B cell (primary cell): ENCODE measurements around the gene INCA1. TPM values are rescaled to one million over a fixed set of nuclear protein-coding genes. Genes with fewer than 3 reads are reported as not detected.
A peak's percentile ranks its signal among the peaks of the same experiment; 100 is the strongest.

ENCODE experiments used
- ATAC-seq: fragments of 200-7000 bp; cut with Tn5 transposase; one replicate; pipeline ENCODE4 v1.10.0; 2021; ENCODE audit warnings: low read depth, mild to moderate bottlenecking, moderate number of reproducible peaks, moderate library complexity
- CTCF ChIA-PET: fragments of 350-600 bp; sonication (Branson Sonifier 250); formaldehyde crosslinking; loops from one replicate; lab custom pipeline; 2021; ENCODE audit warnings: antibody characterized with exemption, inconsistent platforms; lab: Charles Lee
- POLR2A ChIA-PET: fragments of 350-600 bp; sonication (Branson Sonifier 250); formaldehyde crosslinking; loops from one replicate; lab custom pipeline; 2021; ENCODE audit warnings: antibody characterized with exemption; lab: Charles Lee
- DNase-seq: peaks from one replicate; pipeline ENCODE4 v3.0.0; 2013
- H2AFZ ChIP-seq: 2 replicates; pipeline ENCODE4 v1.6.1; 2012; ENCODE audit warnings: mild to moderate bottlenecking, low read depth, low read length; ENCODE audit not compliant: insufficient read depth, poor library complexity, severe bottlenecking
- H3K27ac ChIP-seq, 2 donors: 1 replicate in 1 of 2; 2 replicates in 1 of 2; pipeline ENCODE4 v1.5.1; 2012 to 2013; ENCODE audit warnings: low read length in 2 of 2, mild to moderate bottlenecking in 2 of 2, moderate library complexity in 1 of 2
- H3K27me3 ChIP-seq, 4 experiments: fragments of 200-600 bp in 1 of 4; sonication (generic) in 1 of 4; replicated peaks in 1 of 4; 1 replicate in 2 of 4; 2 replicates in 2 of 4; pipeline versions ENCODE4 v1.6.1 to v1.7.0; 2013 to 2016; ENCODE audit warnings: low read length in 3 of 4, mild to moderate bottlenecking in 2 of 4, mixed read lengths in 1 of 4, moderate library complexity in 1 of 4; ENCODE audit not compliant: insufficient read depth in 4 of 4, control insufficient read depth in 3 of 4; ENCODE audit errors: control extremely low read depth in 1 of 4
- H3K36me3 ChIP-seq, 2 experiments: replicated peaks in 1 of 2; 1 replicate in 1 of 2; 2 replicates in 1 of 2; pipeline versions ENCODE4 v1.6.1 to v1.7.1; 2013; ENCODE audit warnings: low read length in 1 of 2; ENCODE audit not compliant: insufficient read depth in 2 of 2, control insufficient read depth in 1 of 2; ENCODE audit errors: control extremely low read depth in 1 of 2, extremely low read depth in 1 of 2
- H3K4me1 ChIP-seq, 2 donors: fragments of 200-600 bp in 1 of 2; sonication (generic) in 1 of 2; 1 replicate in 1 of 2; 2 replicates in 1 of 2; pipeline versions ENCODE4 v1.5.1 to v1.6.1; 2013 to 2017; ENCODE audit warnings: low read length in 2 of 2; ENCODE audit not compliant: control insufficient read depth in 2 of 2, insufficient read depth in 2 of 2
- H3K4me2 ChIP-seq: replicated peaks from 2 replicates; pipeline ENCODE3; 2012; ENCODE audit warnings: mild to moderate bottlenecking, low read depth, low read length; ENCODE audit not compliant: poor library complexity, severe bottlenecking
- H3K4me3 ChIP-seq, 5 experiments: fragments of 200-600 bp in 1 of 5; sonication (generic) in 1 of 5; 1 replicate in 3 of 5; 2 replicates in 2 of 5; pipeline versions ENCODE4 v1.5.1 to v1.7.0; 2011 to 2016; ENCODE audit warnings: low read length in 4 of 5, mild to moderate bottlenecking in 4 of 5, low read depth in 2 of 5, control low read depth in 1 of 5, moderate library complexity in 1 of 5; ENCODE audit not compliant: insufficient read depth in 1 of 5; ENCODE audit errors: control extremely low read depth in 1 of 5, extremely low read depth in 1 of 5
- H3K79me2 ChIP-seq: fragments of 200-600 bp; sonication (generic); one replicate; pipeline ENCODE4 v1.6.0; 2016; ENCODE audit warnings: low read length; ENCODE audit not compliant: control insufficient read depth, insufficient read depth
- H3K9ac ChIP-seq: fragments of 200-600 bp; sonication (generic); 2 replicates; pipeline ENCODE4 v1.6.1; 2017; ENCODE audit warnings: mild to moderate bottlenecking, low read length, moderate library complexity
- H3K9me3 ChIP-seq, 3 donors: one replicate each; pipeline versions ENCODE4 v1.6.1 to v1.7.1; 2013; ENCODE audit warnings: low read length in 2 of 3; ENCODE audit not compliant: control insufficient read depth in 2 of 3, insufficient read depth in 1 of 3; ENCODE audit errors: control extremely low read depth in 1 of 3
- H4K20me1 ChIP-seq: 2 replicates; pipeline ENCODE4 v1.6.0; 2012; ENCODE audit warnings: mild to moderate bottlenecking, low read length; ENCODE audit not compliant: insufficient read depth, control insufficient read depth, poor library complexity, severe bottlenecking
- H3K27ac Mint-ChIP-seq: one replicate; pipeline ENCODE4 v1.8.0; 2021; ENCODE audit warnings: mixed read lengths
- H3K27me3 Mint-ChIP-seq: one replicate; pipeline ENCODE4 v1.8.0; 2021; ENCODE audit warnings: mixed read lengths
- H3K4me1 Mint-ChIP-seq: one replicate; pipeline ENCODE4 v1.8.0; 2021; ENCODE audit warnings: mixed read lengths
- H3K4me3 Mint-ChIP-seq: one replicate; pipeline ENCODE4 v1.8.0; 2021; ENCODE audit warnings: mixed read lengths
- H3K9me3 Mint-ChIP-seq: one replicate; pipeline ENCODE4 v1.8.0; 2022; ENCODE audit warnings: mixed read lengths; ENCODE audit not compliant: insufficient read depth
- CTCF ChIP-seq: fragments of 200-600 bp; IDR thresholded peaks from one replicate; pipeline ENCODE4 v1.8.0; 2022; ENCODE audit warnings: antibody characterized with exemption, mild to moderate bottlenecking
- EZH2 ChIP-seq: IDR thresholded peaks from 2 replicates; pipeline ENCODE4 v1.6.1; 2012; ENCODE audit warnings: borderline replicate concordance, low read depth, mild to moderate bottlenecking, moderate library complexity, low read length; ENCODE audit not compliant: insufficient read depth, poor library complexity, severe bottlenecking
- WGBS: methylation state at CpG from one replicate; pipeline ENCODE4 v1.1.5; 2013; ENCODE audit warnings: missing lambda C conversion rate; ENCODE audit not compliant: insufficient coverage; 5-methylcytosine and 5-hydroxymethylcytosine counted together
- intact Hi-C: fragments of 100-400 bp; cut with micrococcal nuclease; formaldehyde crosslinking; loops from one replicate; pipeline ENCODE4 v1.10.0; 2022
- polyA plus RNA-seq: library from polyadenylated mRNA; depleted of rRNA; stranded (reverse); fragments of >200 nt; gene quantifications from 2 replicates; pipeline ENCODE4 v1.2.3, GENCODE V29; 2012
- total RNA-seq, 2 donors: library from RNA; stranded (reverse); fragments of 120-200 nt in 1 of 2; gene quantifications; 1 replicate in 1 of 2; 2 replicates in 1 of 2; pipeline versions ENCODE4 v1.2.3 to v1.2.4, GENCODE V29; 2013 to 2022

Gene INCA1
- total and polyA plus RNA-seq, 2 donors (not counting 1 experiment from before 2014, with no cell fraction given), result 0.30 to 0.60 TPM

GRCh38 chr17:4950746-4951204 is 46.5 kb downstream of the INCA1 start, which contains the start of gene ENO3:
Gene ENO3 (plus strand): TSS chr17:4951119. CDS start chr17:4951830, 711 bp downstream.
- peak within 1 kb of the TSS; percentile 90 for H3K27ac Mint-ChIP-seq
- Histone ChIP-seq H2AFZ (peak within 1 kb of the TSS; percentile 97), H3K79me2 (peaks cover 32% of the 10 kb centered on the region), H3K4me3 (peak within 1 kb of the TSS; percentile 21 to 99 (median 96)), H3K4me1 (peaks cover 18 to 26% of the 10 kb centered on the region in 2 donors), H3K9me3 (no peaks in the 10 kb centered on the region), H4K20me1 (peaks cover 24% of the 10 kb centered on the region), H3K27ac (peak within 1 kb of the TSS; percentile 55 to 93), H3K9ac (peak within 1 kb of the TSS; percentile 97), H3K4me2 (peak within 1 kb of the TSS; percentile 98), H3K27me3 (no peaks in the 10 kb centered on the region), H3K36me3 (peaks cover 0 to 11% of the 10 kb centered on the region in 2 experiments)
- CTCF ChIA-PET, result interaction anchor here (1.0 to 3.0 kb wide), 4 partner anchors 12 to 42 kb away, joined by 3 to 16 read pairs (median 4); partner anchors contain the start of gene SPAG7
- H3K4me1 Mint-ChIP-seq, result peaks cover 28% of the 10 kb centered on the region
- no peaks in the 10 kb centered on the region for H3K9me3 Mint-ChIP-seq
- H3K4me3 Mint-ChIP-seq, result peak within 1 kb of the TSS; percentile 85
- no peak for DNase-seq
- POLR2A ChIA-PET, result interaction anchor here (0.7 to 4.9 kb wide), 3 partner anchors 11 to 16 kb away, joined by 3 to 81 read pairs (median 38); partner anchors contain the start of genes RNF167, SLC25A11 and SPAG7
- intact Hi-C loops, result no loop called here
- TF ChIP-seq EZH2 (no peak), CTCF (no peak)
- no peak for ATAC-seq
- H3K27me3 Mint-ChIP-seq, result no peaks in the 10 kb centered on the region
- 65% methylated on average over 4 of the region's 7 CpGs for WGBS
